ENCODE data around the gene OLAH. TPM values are rescaled to one million over a fixed set of nuclear protein-coding genes. Genes with fewer than 3 reads are reported as not detected.
A peak's percentile ranks its signal among the peaks of the same experiment; 100 is the strongest.

The OLAH gene
- total RNA-seq, 1 experiment from 2014 or later: not detected

DNA sequence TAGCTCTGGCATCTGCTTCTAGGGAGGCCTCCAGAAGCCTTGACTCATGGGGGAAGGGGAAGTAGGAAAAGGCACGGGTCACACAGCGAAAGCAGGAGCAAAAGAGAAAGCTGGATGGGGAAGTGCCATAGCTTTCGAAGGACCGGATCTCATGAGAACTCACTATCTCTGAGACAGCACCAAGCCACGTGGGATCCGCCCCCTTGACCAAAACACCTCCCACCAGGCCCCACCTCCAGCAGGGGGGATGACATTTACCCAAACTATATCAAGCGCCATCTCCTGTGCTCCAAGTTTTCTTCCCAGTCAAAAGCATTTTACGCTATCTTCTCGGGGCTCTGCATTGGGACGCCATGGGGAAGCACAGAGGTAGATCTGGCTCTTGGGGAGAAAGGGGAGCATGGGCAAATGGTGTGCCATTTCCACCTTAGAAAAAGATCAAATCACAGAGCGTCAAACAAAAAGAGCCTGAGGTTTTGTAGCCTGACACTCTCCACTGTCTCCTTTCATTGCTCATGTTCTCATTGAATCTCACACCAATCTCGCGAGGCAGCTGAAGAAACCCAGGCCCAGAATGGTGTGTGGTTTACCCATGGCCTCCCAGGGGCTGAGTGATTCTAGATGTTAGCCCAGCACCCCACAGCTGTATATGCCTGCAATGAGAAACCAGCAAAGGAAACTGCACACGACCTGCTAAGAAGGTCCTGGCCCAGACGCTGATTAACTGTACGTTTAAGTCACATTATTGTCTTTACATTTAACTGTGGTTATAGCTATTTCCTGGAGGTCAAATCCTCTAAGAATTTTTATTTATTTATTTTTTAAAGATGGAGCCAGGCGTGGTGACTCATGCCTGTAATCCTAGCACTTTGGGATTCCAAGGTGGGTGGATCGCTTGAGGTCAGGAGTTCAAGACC, 8.1 kb upstream of the OLAH start:
- ATAC-seq (peak; percentile 88), DNase-seq (ENCODE audit: low spot score) (peak; percentile 27)
- TF ChIP-seq MAX (CRISPR knock-in tag; IDR thresholded peaks at IDR 0.05): peak; percentile 12; the same call in 1 of the 2 replicates
- TF ChIP-seq, protein P1, sequence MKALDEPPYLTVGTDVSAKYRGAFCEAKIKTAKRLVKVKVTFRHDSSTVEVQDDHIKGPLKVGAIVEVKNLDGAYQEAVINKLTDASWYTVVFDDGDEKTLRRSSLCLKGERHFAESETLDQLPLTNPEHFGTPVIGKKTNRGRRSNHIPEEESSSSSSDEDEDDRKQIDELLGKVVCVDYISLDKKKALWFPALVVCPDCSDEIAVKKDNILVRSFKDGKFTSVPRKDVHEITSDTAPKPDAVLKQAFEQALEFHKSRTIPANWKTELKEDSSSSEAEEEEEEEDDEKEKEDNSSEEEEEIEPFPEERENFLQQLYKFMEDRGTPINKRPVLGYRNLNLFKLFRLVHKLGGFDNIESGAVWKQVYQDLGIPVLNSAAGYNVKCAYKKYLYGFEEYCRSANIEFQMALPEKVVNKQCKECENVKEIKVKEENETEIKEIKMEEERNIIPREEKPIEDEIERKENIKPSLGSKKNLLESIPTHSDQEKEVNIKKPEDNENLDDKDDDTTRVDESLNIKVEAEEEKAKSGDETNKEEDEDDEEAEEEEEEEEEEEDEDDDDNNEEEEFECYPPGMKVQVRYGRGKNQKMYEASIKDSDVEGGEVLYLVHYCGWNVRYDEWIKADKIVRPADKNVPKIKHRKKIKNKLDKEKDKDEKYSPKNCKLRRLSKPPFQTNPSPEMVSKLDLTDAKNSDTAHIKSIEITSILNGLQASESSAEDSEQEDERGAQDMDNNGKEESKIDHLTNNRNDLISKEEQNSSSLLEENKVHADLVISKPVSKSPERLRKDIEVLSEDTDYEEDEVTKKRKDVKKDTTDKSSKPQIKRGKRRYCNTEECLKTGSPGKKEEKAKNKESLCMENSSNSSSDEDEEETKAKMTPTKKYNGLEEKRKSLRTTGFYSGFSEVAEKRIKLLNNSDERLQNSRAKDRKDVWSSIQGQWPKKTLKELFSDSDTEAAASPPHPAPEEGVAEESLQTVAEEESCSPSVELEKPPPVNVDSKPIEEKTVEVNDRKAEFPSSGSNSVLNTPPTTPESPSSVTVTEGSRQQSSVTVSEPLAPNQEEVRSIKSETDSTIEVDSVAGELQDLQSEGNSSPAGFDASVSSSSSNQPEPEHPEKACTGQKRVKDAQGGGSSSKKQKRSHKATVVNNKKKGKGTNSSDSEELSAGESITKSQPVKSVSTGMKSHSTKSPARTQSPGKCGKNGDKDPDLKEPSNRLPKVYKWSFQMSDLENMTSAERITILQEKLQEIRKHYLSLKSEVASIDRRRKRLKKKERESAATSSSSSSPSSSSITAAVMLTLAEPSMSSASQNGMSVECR (CRISPR knock-in tag; IDR thresholded peaks at IDR 0.05; ENCODE audit: borderline replicate concordance): no peak
- Mint-ChIP-seq H3K27ac (0 out of 2 replicates have a peak overlapping the region, but pooled peaks have one; percentile 71), H3K4me3 (no peak overlapping the region), H3K9me3 (peaks cover 13% of the 10 kb centered on the region), H3K4me1 (peaks cover 10% of the 10 kb centered on the region), H3K27me3 (ENCODE audit: low read depth) (peaks cover 8% of the 10 kb centered on the region; the same call in 1 of the 2 replicates), H3K36me3 (no peaks in the 10 kb centered on the region)
- ChIA-PET POLR2A (no interaction called here), CTCF (interaction anchor here (1.3 kb wide), 1 partner anchor 10 kb away, joined by 3 read pairs; no protein-coding TSS in a partner anchor)

GRCh38 chr10:15037691-15038090, 6.1 kb upstream of the OLAH start:
- Mint-ChIP-seq H3K27me3 (ENCODE audit: low read depth) (peaks cover 8% of the 10 kb centered on the region; the same call in 1 of the 2 replicates), H3K27ac (no peak overlapping the region), H3K36me3 (no peaks in the 10 kb centered on the region), H3K4me1 (peaks cover 10% of the 10 kb centered on the region), H3K4me3 (no peak overlapping the region), H3K9me3 (peaks cover 13% of the 10 kb centered on the region)
- no peak for TF ChIP-seq ELF4 (CRISPR knock-in tag; IDR thresholded peaks at IDR 0.05; ENCODE audit: low read depth)
- TF ChIP-seq USF2 (CRISPR knock-in tag; IDR thresholded peaks at IDR 0.05): no peak
- TF ChIP-seq TEAD4 (CRISPR knock-in tag; IDR thresholded peaks at IDR 0.05): no peak
- TF ChIP-seq E2F5 (CRISPR knock-in tag; IDR thresholded peaks at IDR 0.05): no peak
- no peak for TF ChIP-seq SOX15 (CRISPR knock-in tag; IDR thresholded peaks at IDR 0.05)
- no peak for TF ChIP-seq RELA (CRISPR knock-in tag; IDR thresholded peaks at IDR 0.05; ENCODE audit: borderline replicate concordance)
- TF ChIP-seq, protein P2, sequence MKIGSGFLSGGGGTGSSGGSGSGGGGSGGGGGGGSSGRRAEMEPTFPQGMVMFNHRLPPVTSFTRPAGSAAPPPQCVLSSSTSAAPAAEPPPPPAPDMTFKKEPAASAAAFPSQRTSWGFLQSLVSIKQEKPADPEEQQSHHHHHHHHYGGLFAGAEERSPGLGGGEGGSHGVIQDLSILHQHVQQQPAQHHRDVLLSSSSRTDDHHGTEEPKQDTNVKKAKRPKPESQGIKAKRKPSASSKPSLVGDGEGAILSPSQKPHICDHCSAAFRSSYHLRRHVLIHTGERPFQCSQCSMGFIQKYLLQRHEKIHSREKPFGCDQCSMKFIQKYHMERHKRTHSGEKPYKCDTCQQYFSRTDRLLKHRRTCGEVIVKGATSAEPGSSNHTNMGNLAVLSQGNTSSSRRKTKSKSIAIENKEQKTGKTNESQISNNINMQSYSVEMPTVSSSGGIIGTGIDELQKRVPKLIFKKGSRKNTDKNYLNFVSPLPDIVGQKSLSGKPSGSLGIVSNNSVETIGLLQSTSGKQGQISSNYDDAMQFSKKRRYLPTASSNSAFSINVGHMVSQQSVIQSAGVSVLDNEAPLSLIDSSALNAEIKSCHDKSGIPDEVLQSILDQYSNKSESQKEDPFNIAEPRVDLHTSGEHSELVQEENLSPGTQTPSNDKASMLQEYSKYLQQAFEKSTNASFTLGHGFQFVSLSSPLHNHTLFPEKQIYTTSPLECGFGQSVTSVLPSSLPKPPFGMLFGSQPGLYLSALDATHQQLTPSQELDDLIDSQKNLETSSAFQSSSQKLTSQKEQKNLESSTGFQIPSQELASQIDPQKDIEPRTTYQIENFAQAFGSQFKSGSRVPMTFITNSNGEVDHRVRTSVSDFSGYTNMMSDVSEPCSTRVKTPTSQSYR (CRISPR knock-in tag; IDR thresholded peaks at IDR 0.05): no peak
- TF ChIP-seq GTF2I (CRISPR knock-in tag; conservative IDR thresholded peaks at IDR 0.05): no peak
- TF ChIP-seq CREB1 (CRISPR knock-in tag; IDR thresholded peaks at IDR 0.05): no peak
- no peak for TF ChIP-seq ZBTB43 (CRISPR knock-in tag; IDR thresholded peaks at IDR 0.05)
- TF ChIP-seq, protein P3, sequence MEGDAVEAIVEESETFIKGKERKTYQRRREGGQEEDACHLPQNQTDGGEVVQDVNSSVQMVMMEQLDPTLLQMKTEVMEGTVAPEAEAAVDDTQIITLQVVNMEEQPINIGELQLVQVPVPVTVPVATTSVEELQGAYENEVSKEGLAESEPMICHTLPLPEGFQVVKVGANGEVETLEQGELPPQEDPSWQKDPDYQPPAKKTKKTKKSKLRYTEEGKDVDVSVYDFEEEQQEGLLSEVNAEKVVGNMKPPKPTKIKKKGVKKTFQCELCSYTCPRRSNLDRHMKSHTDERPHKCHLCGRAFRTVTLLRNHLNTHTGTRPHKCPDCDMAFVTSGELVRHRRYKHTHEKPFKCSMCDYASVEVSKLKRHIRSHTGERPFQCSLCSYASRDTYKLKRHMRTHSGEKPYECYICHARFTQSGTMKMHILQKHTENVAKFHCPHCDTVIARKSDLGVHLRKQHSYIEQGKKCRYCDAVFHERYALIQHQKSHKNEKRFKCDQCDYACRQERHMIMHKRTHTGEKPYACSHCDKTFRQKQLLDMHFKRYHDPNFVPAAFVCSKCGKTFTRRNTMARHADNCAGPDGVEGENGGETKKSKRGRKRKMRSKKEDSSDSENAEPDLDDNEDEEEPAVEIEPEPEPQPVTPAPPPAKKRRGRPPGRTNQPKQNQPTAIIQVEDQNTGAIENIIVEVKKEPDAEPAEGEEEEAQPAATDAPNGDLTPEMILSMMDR (IDR thresholded peaks at IDR 0.05): no peak
- TF ChIP-seq NR2C2 (CRISPR knock-in tag; IDR thresholded peaks at IDR 0.05): no peak
- TF ChIP-seq, protein P4, sequence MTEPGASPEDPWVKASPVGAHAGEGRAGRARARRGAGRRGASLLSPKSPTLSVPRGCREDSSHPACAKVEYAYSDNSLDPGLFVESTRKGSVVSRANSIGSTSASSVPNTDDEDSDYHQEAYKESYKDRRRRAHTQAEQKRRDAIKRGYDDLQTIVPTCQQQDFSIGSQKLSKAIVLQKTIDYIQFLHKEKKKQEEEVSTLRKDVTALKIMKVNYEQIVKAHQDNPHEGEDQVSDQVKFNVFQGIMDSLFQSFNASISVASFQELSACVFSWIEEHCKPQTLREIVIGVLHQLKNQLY (CRISPR knock-in tag; IDR thresholded peaks at IDR 0.05): no peak
- TF ChIP-seq ZNF317 (CRISPR knock-in tag; IDR thresholded peaks at IDR 0.05; ENCODE audit: borderline replicate concordance, low read depth): no peak
- no peak for TF ChIP-seq ZNF671 (CRISPR knock-in tag; IDR thresholded peaks at IDR 0.05)
- DNase-seq (ENCODE audit: low spot score): no peak
- no peak for ATAC-seq
- ChIA-PET CTCF (no interaction called here), POLR2A (no interaction called here)
